Pancreas (tissue), 10 donors: ENCODE measurements around the gene ZNF76. TPM values are rescaled to one million over a fixed set of nuclear protein-coding genes. Genes with fewer than 3 reads are reported as not detected.
A peak's percentile ranks its signal among the peaks of the same experiment; 100 is the strongest.

ENCODE experiments used
- ATAC-seq, 4 donors: fragments of 200-7000 bp; cut with Tn5 transposase; one replicate each; pipeline versions ENCODE4 v1.8.0 to v1.9.1; 2020; ENCODE audit warnings: mild to moderate bottlenecking in 4 of 4, moderate library complexity in 4 of 4
- DNase-seq, 6 donors: peaks; one replicate each; pipeline ENCODE4 v3.0.0-alpha.2; 2020
- FAIRE-seq: peaks from 2 replicates; lab custom pipeline; 2012; peaks lifted over from hg19 to GRCh38; lab: Jason Lieb, UNC
- H3K27ac ChIP-seq, 4 donors: fragments of 200-600 bp; sonication (generic); 1 replicate in 3 of 4; 2 replicates in 1 of 4; pipeline versions ENCODE4 v1.5.0 to v1.8.0; 2020
- H3K27me3 ChIP-seq, 4 donors: fragments of 200-600 bp; one replicate each; pipeline ENCODE4 v1.8.0; 2021
- H3K36me3 ChIP-seq, 3 donors: fragments of 200-600 bp; sonication (generic) in 1 of 3; one replicate each; pipeline versions ENCODE4 v1.5.0 to v1.8.0; 2020 to 2021
- H3K4me1 ChIP-seq, 3 donors: fragments of 200-600 bp; one replicate each; pipeline ENCODE4 v1.8.0; 2021
- H3K4me3 ChIP-seq, 4 donors: fragments of 200-600 bp; sonication (generic) in 2 of 4; one replicate each; pipeline versions ENCODE4 v1.5.0 to v1.8.0; 2020 to 2021
- H3K9me3 ChIP-seq, 4 donors: fragments of 200-600 bp; one replicate each; pipeline ENCODE4 v1.8.0; 2021
- CTCF ChIP-seq, 4 donors: fragments of 200-600 bp; sonication (generic) in 3 of 4; IDR thresholded peaks; one replicate each; pipeline versions ENCODE4 v1.5.0 to v1.8.0; 2021; ENCODE audit warnings: antibody characterized with exemption in 4 of 4
- WGBS, 2 donors: extraction: QIAGEN DNeasy Blood & Tissue Kit; methylation state at CpG; one replicate each; pipeline ENCODE4 v1.1.7; 2013; 5-methylcytosine and 5-hydroxymethylcytosine counted together
- intact Hi-C, 3 donors: fragments of 100-400 bp; cut with DNase I; formaldehyde crosslinking; loops; one replicate each; pipeline versions ENCODE4 v1.11.1 to v1.14.2; 2022
- polyA plus RNA-seq, 2 donors: library from polyadenylated mRNA; stranded (reverse); fragments of 200-250 nt; gene quantifications; one replicate each; pipeline ENCODE4 v1.2.3, GENCODE V29; 2013
- total RNA-seq, 6 donors: library from RNA; stranded (reverse); fragmentation: NEBNext Ultra II Directional in 4 of 6; extraction: Animal tissue kit (Norgen Biotek cat#: 25700) in 4 of 6; gene quantifications; one replicate each; pipeline versions ENCODE4 v1.2.1 to v1.2.4, GENCODE V29; 2021 to 2023
- donor health status: healthy with polysubstance abuse.
- donor health status: DM: no; HTN: no; CAD: no; lungs with moderate emphysema.
- donor health status: DM: no; HTN: no; CAD: no.
- donor health status: control.
- donor health status: control.
- donor health status: Bipolar disorder and iron deficiency.
- donor health status: DM: yes; HTN: yes; CAD: no.
- donor health status: DM: no; HTN: no; CAD: no.
- donor health status: DM: no; HTN: no; CAD: no.
- donor health status: DM: yes; HTN: yes; CAD: no.

ZNF76 gene
- total and polyA plus RNA-seq, 8 donors, result 14.9 to 51.1 (median 19.3) TPM

GRCh38 chr6:35260591-35261570, 1.3 kb downstream of the ZNF76 start:
- no peak for FAIRE-seq
- TF ChIP-seq CTCF (IDR thresholded peaks at IDR 0.05), result no peak
- 78 to 83% methylated on average over 6 of the region's 6 CpGs for WGBS, 2 donors

GRCh38 chr6:35262596-35262995, 3.1 kb downstream of the ZNF76 start:
- no peak overlapping the region for H3K4me3 ChIP-seq
- TF ChIP-seq CTCF (IDR thresholded peaks at IDR 0.05), result no peak
- no peak for FAIRE-seq
- no peak for ATAC-seq
- H3K36me3 ChIP-seq, result no peaks in the 10 kb centered on the region
- no peaks in the 10 kb centered on the region for H3K9me3 ChIP-seq
- H3K27ac ChIP-seq, result no peak overlapping the region
- 36 to 38% methylated on average over 2 of the region's 2 CpGs for WGBS, 2 donors
- no peaks in the 10 kb centered on the region for H3K27me3 ChIP-seq
- peaks cover 0 to 13% (median 0%) of the 10 kb centered on the region in 3 donors for H3K4me1 ChIP-seq
- no peak for DNase-seq
- intact Hi-C loops, result no loop called here

More at GRCh38 chr6:35260591-35261570, 1.3 kb downstream of the ZNF76 start:
- Histone ChIP-seq H3K9me3 (no peaks in the 10 kb centered on the region), H3K27ac (peak overlapping the region; percentile 91 to 96 (median 94)), H3K36me3 (no peaks in the 10 kb centered on the region), H3K27me3 (no peaks in the 10 kb centered on the region), H3K4me1 (peaks cover 0 to 13% (median 0%) of the 10 kb centered on the region in 3 donors), H3K4me3 (peak overlapping the region in 3 of 4 donors; percentile 77 to 97 (median 93))
- ATAC-seq, result no peak
- DNase-seq, result no peak
- intact Hi-C loops, result no loop called here

GRCh38 chr6:35264550-35265274, 5.2 kb downstream of the ZNF76 start:
- no peaks in the 10 kb centered on the region for H3K9me3 ChIP-seq
- intact Hi-C loops, result no loop called here
- ATAC-seq (no peak), DNase-seq (no peak), FAIRE-seq (no peak)
- H3K4me1 ChIP-seq, result peaks cover 0 to 8% (median 0%) of the 10 kb centered on the region in 3 donors
- H3K27me3 ChIP-seq, result no peaks in the 10 kb centered on the region
- no peak for TF ChIP-seq CTCF (IDR thresholded peaks at IDR 0.05)
- H3K36me3 ChIP-seq, result no peaks in the 10 kb centered on the region
- no peak overlapping the region for H3K27ac ChIP-seq
- H3K4me3 ChIP-seq, result no peak overlapping the region

- Histone ChIP-seq H3K27ac (no peak overlapping the region), H3K36me3 (no peaks in the 10 kb centered on the region), H3K27me3 (no peaks in the 10 kb centered on the region), H3K4me3 (no peak overlapping the region), H3K4me1 (peaks cover 0 to 4% (median 0%) of the 10 kb centered on the region in 3 donors), H3K9me3 (no peaks in the 10 kb centered on the region)
- intact Hi-C loops, result no loop called here
- DNase-seq (no peak), ATAC-seq (no peak), FAIRE-seq (no peak)
- no peak for TF ChIP-seq CTCF (IDR thresholded peaks at IDR 0.05)
- WGBS, 2 donors, result 93% methylated on average over 2 of the region's 2 CpGs
Measured at GRCh38 chr6:35265523-35265922, 6.0 kb downstream of the ZNF76 start.
